ENCODE measurements around the gene LGI4.

The LGI4 gene

DNA sequence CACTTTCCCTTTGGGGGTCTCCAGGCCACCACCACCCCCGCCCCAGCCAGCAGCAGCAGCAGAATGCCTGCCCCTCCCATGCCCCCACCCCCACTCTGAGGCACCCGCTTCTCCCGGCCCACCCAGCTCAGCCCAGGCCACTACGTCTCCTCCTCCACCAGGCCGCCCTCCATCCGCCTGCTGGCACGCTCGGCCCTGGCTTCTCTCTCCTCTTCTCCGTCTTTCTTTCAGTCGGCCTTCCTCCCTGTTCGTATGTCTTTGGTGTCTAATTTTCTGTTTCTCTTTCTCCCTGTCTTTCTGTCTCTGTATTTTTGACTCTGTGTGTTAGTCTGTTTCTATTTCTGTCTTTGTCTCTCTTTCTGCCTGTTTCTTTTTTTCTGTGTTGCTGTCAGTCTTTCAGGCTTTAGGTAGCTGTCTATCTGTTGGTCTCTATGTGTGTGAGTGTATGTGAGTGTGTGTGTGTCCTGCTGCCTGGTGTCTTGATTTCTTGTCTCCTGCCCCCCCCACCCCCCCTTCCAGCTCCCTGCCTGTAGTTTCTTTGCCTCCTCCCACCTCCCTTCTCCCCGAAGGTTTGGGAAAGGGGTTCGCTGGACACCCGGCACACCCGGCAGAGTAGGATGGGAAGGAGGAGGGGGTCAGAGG, at the start of gene LGI4:
Gene LGI4 (minus strand): TSS at position 459 of the 642 bp plus-strand sequence. CDS start 379 bp downstream, at position 80.
- in situ Hi-C loops (cut with MboI; ENCODE audit: low sequenced_read_pairs) = no loop called here

DNA sequence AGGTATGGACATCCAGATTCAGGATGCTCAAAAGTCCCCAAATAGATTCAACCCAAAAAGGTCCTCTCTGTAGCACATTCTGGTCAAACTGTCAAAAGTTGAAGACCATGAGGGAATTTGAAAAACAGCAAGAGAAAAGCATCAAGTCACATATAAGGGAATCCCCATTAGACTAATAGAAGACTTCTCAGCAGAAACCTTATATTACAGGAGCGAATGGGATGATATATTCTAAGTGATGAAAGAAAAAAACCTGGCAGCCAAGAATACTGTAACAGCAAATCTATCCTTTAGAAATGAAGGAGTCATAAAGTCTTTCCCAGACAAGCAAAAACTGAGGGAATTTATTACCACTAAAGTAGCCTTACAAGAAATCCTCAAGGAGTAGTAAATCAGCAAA, 49.4 kb upstream of the LGI4 start:
- in situ Hi-C loops (cut with MboI; ENCODE audit: low sequenced_read_pairs) = no loop called here

DNA sequence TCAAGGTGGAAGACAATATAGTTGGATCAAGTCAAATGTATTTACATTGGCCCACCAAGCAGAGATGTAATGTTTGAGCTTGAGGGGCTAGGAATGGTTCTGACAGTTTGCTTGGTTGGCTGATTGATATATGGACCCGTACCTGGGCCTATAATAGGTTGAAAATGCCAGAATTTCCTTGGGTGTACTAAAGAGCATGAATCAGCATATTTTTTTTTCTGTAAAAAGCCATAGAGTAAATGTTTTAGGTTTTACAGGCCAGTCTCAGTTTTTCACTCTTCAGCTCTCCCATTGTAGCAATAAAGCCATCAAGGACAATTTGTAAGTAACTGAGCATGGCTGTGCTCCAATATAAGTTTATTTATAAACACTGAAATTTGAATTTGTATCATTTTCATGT, 46.5 kb upstream of the LGI4 start:
- in situ Hi-C loops (cut with MboI; ENCODE audit: low sequenced_read_pairs) = no loop called here

DNA sequence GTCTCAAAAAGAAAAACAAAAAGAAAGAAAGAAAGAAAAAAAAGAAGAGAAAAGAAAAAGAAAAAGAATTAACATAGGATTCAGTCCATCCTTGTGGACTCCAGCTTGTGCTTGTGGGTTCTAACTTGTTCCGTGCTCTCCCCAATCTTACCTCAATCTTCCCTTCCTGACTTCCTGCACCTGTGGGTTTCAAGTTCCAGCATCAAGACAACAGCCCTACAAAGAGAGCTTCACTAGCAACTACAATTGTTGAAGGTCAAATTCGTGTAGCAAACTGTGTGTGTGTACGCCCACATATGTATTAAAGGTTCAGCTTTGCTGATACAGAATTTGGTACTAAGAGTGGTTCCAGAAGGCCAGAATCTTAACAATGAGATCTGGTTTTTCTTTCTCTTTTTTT, 45.0 kb upstream of the LGI4 start:
- in situ Hi-C loops (cut with MboI; ENCODE audit: low sequenced_read_pairs) = no loop called here

DNA sequence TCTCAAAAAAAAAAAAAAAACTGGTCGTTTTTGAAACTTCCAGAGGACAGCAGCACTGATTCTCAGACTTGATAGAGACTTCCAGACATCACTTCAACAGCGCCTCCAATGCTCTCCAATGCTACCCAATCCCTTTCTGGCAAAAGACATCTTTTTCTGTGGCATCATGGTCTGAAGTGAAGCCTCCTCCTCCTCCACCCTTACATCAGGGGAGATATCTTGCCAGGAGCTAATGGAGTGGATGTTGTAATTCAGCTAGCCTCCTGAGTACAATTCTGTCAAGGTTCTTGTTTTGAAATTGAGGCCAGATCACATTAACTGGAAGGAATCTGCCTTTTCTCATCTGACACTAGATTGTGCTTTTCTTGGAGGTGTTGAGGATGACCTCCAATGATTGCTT, 43.8 kb upstream of the LGI4 start:
- in situ Hi-C loops (cut with MboI; ENCODE audit: low sequenced_read_pairs) = no loop called here

DNA sequence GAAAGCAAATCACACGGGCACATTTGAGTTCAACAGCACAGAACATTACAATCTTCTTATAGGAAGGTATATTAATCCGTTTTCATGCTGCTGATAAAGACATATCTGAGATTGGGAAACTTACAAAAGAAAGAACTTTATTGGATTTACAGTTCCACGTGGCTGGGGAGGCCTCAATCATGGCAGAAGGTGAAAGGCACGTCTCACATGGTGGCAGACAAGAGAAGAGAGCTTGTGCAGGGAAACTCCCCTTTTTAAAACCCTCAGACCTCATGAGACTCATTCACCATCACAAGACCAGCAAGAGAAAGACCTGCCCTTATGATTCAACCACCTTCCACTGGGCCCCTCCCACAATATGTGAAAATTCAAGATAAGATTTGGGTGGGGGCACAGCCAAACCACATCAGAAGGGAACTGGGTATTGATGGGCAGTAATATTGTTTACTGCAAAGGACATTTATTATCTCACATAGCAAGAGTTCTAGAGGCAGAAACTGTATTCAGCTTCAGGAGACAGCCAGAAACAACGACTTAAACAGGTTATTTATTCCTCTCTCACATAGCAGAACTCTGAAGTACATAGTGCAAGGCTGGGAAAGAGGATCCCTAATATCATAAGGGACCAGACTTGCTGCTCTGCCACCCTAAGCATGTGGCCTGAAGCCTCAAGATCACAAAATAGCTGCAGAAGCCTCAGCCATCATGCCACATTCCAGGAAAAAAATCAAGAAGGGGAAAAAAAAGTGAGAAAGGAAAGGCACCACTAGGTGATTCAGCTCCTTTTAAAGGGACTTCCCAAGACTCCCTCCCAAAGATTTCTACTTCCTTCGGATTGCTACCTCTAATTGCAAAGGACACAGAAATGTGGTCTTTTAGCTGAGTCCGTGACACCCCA, 42.8 kb upstream of the LGI4 start:
- in situ Hi-C loops (cut with MboI; ENCODE audit: low sequenced_read_pairs) = no loop called here

DNA sequence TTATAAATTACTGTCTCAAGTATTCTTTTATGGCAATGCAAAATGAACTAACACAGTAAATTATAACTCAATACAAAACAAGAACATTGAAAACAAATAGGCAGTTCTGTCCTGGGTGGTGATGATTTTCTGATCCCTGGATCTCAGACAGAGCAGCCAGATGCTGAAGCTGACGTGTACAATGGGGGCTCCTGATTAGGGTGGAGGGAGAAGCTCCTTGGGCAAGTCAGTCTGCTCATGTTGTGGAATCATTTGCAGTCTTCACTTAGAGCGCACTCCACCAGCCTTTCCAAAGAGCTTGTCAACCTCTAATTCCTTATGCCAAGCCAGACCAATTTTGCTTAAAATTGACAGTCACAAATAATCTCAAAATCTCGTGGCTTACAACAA, 41.3 kb upstream of the LGI4 start:
- in situ Hi-C loops (cut with MboI; ENCODE audit: low sequenced_read_pairs) = no loop called here

DNA sequence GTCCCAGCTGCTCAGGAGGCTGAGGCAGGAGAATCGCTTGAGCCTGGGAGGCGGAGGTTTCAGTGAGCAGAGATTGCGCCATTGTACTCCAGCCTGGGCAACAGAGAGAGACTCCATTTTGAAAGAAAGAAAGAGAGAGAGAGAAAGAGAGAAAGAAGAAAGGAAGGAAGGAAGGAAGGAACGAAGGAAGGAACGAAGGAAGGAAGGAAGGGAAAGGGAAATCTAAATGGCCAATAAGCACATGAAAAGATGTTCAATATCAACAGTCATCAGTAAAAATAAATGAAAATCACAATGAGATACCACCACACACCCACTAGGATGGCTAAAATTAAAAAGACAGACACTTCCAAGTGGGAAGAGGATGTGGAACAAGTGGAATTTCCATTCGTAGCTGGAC, 39.4 kb upstream of the LGI4 start:
- in situ Hi-C loops (cut with MboI; ENCODE audit: low sequenced_read_pairs) = no loop called here

DNA sequence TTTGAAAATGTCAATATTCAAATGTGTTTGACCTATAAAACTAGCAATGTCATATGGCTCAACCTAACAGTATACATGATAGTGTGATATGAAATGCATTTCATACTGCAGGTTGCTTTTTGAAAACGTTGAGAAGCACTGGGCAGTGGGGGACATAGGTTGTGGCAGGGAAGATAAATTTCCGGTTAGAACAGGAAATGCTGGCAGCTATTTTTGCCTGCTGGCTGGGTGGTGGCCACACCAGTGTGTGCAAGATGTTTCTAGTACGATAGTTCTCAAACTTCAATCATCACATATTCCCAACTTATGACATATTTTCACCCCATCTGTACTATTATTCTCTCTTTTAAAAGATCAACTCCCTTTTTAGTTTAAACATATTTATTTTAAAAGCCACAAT, 36.9 kb upstream of the LGI4 start:
- in situ Hi-C loops (cut with MboI; ENCODE audit: low sequenced_read_pairs) = no loop called here

DNA sequence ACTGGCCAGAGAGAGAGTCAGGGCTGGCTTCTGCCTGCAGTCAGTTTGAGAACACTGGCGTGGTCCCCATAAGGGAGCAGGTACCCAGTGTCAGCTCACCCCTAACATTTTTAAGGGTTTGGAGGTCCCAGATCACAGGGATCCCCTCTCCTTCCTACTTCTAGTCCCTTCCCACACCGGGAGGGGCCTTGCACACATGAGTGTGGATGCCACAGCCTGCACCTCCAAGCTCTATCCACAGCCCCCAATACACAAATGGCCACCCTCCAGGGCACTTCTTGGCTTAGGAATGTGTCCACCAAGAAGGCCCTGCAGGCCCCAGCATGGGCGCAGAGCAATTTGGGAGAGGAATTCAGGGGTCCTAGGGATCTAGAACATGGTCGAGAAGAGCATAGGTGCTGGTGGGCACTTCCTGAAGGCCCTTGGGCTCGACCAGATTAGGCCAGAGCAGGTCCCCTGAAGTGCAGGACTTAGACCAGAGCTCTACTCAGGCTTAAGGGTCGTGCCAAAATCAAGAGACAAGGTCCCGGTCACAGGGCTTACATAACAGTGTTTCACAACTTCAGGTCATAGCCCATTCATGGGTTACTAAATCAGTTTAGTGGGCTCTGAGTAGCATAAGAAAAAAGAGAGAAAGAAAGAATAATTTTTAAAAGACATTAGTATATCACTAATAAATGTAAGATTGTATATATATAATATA, 35.7 kb upstream of the LGI4 start:
- in situ Hi-C loops (cut with MboI; ENCODE audit: low sequenced_read_pairs) = no loop called here

DNA sequence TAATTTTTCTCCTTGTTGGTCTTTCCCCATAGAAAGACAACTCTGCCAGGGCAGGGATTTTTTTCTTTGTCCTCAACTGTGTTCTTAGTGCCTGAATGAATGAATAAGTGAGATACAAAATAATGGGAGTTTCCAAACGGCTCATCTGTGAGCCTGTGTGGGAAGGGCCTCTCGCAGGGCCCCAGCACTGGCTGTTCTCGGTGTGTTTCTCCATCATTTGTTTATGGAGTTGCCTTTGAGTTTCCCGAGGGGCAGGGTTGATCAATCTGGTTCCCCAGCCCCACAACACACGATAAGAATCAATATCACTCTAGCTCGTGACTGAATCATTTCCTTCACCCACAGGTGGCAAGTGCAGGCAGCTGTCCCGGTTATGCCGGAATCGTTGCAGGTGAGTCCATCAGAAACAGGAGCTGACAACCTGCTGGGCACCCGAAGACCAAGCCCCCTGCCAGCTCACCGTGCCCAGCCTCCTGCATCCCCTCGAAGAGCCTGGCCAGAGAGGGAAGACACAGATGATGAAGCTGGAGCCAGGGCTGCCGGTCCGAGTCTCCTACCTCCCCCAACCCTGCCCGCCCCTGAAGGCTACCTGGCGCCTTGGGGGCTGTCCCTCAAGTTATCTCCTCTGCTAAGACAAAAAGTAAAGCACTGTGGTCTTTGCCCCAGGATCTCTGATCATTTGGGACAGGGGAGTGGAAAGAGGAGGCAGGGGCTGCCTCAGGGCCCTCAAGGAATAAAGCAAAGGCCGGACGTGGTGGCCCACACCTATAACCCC, 34.5 kb upstream of the LGI4 start:
- in situ Hi-C loops (cut with MboI; ENCODE audit: low sequenced_read_pairs) = no loop called here

DNA sequence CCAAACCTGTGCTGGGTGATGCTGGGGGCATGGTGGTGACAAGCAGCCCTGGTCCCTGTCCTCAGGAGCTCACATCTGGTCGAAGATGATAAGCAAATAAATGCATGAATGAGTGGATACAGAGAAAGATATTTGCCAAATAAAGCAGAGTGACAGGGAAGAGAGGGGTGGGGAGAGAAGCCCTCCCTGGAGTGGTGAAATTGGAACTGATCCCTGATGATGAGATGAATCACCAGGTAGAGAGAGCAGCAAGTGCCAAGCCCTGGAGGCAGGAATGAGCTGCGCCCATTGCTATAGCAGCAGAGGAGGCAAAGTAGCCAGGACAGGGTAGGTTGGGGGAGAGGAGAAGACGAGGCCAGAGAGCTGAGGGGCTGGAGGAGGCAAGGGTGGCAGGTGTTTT, 33.3 kb upstream of the LGI4 start:
- in situ Hi-C loops (cut with MboI; ENCODE audit: low sequenced_read_pairs) = no loop called here

DNA sequence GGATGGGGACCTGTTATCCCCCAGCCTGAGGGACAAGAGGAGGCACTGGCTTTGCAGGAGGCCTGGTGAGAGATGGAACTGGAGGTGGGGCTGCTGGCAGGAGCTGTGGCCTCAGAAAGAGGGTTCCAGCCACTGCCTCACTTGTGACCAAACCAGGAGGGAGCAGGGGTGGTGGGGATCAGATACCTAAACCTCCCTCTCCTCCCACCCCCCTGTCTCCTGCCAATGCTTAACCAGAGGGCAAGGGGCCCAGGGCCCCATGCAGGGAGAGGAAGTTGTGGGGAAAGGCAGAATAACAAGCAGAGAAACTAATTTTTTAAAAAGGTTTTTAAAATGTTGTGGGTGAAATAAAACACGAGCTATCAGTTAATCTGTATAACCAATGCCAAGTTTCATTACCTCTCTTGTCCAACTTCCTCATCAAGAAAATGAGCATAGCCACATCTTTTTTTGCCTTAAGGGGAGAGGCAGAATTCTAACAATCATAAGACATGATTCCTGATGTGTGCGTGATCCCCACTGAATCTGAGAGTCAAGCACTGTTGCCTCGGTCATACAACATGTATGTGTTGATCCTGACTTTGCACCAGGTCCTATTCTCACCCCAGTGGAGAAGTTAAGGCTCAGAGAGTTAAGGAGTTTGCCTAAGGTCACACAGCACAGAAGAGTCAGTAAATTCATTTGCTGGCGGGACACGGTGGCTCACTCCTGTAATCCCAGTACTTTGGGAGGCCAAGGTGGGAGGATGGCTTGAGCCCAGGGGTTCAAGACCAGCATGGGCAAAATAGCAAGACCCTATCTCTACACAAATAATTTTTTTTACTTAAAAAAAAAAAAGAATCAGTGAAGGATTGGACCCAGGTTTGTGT, 32.6 kb upstream of the LGI4 start:
- in situ Hi-C loops (cut with MboI; ENCODE audit: low sequenced_read_pairs) = no loop called here

DNA sequence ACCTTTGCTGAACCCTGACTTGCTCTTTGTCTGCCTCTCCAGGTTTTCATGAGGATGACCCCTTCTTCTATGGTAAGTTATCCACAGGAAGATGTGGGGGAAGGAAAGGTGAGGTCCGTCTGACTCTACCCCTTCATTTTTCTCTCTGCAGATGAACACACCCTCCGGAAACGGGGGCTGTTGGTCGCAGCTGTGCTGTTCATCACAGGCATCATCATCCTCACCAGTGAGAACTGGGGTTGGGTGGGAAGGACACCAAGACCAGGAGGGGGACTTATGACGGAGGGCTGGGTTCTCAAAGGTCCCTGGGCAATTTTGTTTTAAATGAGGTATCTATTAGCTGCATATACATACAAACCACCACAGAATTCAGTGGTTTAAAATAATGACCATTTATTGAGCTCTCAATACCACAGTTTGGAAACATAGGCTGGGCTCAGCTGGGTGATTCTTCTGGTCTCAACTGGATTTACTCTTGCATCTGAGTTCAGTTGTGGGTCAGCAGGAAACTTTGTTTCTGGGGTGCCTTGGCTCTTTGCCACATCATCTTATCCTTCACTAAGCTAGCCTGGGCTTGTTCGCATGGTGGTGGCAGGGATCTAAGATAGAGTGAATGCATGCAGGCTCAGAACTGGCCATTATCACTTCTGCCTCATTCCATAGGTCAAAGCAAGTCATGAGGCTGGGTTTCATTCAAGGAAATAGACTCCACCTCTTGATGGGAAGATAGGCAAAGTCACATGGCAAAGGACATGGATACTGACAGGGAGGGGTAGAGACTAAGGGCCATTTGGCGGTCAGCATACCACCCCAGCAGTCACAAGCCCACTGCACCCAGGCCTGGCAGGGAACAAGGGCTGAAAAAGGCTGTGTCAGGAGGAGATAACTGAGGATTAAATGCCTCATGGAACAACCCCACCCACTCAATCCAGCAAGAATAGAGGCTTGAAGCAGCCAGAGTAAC, 31.5 kb upstream of the LGI4 start:
- in situ Hi-C loops (cut with MboI; ENCODE audit: low sequenced_read_pairs) = no loop called here

DNA sequence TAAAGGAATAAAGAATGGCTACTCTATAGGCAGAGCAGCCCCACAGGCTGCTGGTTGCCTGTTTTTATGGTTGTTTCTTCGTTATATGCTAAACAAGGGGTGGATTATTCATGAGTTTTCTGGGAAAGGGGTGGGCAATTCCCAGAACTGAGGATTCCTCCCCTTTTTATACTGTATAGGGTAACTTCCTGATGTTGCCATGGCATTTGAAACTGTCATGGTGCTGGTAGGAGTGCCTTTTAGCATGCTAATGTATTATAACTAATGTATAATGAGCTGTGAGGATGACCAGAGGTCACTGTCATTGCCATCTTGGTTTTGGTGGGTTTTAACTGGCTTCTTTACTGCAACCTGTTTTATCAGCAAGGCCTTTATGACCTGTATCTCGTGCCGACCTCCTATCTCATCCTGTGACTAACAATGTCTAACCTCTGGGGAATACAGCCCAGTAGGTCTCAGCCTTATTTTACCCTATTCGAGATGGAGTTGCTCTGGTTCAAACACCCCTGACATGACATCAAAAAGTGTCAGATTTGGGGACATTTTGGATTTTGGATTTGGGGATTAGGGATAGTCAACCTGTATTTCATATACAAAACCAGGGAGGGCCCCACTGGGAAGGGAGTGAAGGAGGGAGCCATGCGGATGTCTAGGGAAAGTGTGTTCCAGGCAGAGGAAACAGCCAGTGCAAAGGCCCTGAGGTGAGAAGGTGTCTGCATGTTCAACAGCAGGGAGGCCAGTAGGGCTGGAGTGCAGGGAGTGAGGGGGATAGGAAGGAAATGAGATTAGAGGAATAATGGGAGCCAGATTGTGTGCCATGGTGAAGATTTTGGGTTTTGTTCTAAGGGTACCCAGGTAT, 30.6 kb upstream of the LGI4 start:
- in situ Hi-C loops (cut with MboI; ENCODE audit: low sequenced_read_pairs) = no loop called here

DNA sequence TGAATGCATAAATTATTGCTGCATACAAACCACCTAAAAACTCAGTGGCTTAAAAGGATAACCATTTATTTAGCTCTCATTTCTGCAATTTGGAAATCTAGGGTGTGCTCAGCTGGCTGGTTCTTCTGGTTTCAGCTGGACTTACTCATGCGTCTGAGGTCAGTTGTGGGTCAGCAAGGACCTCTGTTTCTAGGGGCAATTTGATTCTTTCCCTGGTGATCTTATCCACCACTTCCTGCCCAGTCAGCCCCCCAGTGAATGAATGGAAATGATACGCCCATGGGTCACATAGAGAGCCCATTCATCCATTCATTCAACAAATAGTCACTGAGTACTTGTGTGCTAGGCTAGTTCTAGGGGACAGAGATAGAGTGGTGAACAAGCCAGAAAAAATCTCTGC, 29.6 kb upstream of the LGI4 start:
- in situ Hi-C loops (cut with MboI; ENCODE audit: low sequenced_read_pairs) = no loop called here

DNA sequence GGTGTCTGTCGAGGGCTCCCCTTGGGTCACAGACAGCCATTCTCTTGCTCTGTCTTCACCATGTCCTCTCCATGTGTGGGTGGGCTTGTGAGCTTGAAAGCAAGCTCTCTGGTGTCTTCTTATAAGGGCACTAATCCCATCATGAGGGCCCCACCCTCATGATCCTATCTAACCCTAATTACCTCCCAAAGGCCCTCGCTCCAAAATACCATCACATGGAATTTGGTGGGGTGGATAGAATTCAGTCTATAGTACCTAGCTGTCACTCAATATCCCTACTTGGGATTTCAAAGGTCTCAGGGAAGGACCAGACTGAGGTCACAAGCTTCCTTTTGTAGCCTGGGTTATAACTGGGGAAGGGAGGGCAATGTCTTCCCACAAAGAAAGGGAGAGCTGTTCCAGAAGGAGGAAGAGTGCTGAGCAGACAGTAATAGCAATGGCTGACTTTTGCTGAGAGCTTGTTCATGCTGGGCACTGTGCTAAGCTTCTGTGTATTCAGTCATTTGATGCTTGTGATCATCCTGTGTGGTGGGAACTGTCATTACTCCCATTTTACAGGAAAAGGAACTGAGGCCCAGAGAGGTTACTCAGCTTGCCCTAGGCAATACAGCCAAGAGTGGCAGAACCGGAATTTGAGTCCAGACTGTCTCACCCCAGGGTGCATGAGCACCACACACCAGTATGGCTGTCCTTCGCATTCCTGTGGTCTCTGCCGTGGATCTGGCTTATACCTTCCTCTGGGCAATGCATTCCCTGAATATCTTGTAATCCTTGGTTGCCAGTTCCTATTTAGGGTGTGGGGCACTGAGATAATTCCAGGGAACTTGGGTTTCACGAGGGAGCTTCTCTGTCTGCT, 27.8 kb upstream of the LGI4 start:
- in situ Hi-C loops (cut with MboI; ENCODE audit: low sequenced_read_pairs) = no loop called here

Data from HL-60/S4 treated with phorbol 12-myristate 13-acetate at 8.2 ng/mL for 4 days and 3 days (cell line).